Measurements from ENCODE around the gene ASPN.

ASPN gene

GRCh38 chr9:92482329-92482728 is at the start of gene ASPN:
Gene ASPN, minus strand, starts transcription at chr9:92482506.
- no peak for DNase-seq (ENCODE audit: low read depth)

- no peak for DNase-seq (ENCODE audit: low read depth)
Measured at GRCh38 chr9:92530893-92531292, 48.6 kb upstream of the ASPN start.

DNA sequence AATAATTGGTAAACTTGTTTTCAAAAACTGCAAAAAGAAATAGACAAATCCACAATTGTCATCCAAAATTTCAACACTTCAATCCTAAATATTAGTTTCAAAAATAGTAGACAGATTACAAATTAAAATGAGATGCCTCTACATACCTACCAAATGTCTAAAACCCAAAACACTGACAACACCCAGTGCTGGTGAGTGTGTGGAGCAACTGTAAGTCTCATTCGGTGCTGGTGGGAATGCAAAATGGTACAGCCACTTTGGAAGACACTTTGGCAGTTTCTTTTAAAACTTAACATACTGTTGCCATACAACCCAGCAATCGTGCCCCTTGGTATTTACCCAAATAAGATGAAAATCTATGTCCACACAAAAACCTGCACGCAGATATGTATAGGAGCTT is 46.8 kb upstream of the ASPN start:
- DNase-seq (ENCODE audit: low read depth) = no peak

GRCh38 chr9:92528522-92528849 is 46.2 kb upstream of the ASPN start:
- no peak for DNase-seq (ENCODE audit: low read depth)

DNA sequence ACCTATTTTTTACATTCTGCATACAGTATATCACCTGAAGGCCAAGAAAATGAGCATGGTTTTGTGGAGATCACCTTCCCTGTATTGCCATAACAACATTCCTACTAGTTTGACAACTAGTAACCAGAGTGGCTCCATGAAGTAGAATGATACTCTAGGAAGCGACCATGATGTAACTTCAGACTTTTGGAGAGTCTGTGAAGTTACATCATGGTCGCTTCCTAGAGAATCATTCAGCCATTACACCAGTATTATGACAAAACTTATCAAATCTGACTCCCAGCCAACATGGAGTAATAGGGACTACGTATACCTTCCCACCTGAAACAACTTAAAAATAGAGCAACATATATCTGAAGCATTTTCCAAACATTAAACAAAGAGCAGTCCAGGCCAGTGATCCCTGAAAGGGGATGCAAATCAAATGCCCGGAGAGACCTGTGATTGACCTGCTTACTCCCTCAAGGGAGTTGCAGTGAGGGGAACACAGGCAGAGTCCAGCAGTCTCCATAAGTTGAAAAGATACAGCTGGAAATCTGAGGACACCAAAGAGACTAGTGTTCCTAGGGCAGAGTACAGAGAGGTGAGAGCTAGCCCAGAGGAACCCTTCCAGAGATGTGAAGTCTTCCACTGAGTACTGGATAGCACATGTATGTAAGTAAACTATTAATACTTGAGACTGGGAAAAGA is 45.7 kb upstream of the ASPN start:
- no peak for DNase-seq (ENCODE audit: low read depth)

GRCh38 chr9:92527291-92527828 is 45.1 kb upstream of the ASPN start:
- DNase-seq (ENCODE audit: low read depth) = no peak

- no peak for DNase-seq (ENCODE audit: low read depth)
Measured at GRCh38 chr9:92525306-92525705, 43.0 kb upstream of the ASPN start.

DNA sequence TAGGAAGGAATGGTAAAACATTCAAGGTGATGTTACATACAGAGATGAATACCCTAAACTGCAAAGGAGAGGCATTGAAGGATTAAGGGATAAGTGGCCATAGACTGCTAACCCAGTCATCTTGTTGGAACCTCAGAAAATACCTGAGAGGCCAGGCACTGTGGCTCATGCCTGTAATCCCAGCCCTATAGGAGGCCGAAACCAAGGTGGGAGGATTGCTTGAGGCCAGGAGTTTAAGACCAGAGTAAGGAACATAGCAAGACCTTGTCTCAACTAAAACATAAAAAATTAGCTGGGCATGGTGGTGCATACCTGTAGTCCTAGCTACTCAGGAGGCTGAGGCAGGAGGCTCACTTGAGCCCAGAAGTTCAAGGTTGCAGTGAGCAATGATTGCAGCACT is 42.6 kb upstream of the ASPN start:
- no peak for DNase-seq (ENCODE audit: low read depth)

DNA sequence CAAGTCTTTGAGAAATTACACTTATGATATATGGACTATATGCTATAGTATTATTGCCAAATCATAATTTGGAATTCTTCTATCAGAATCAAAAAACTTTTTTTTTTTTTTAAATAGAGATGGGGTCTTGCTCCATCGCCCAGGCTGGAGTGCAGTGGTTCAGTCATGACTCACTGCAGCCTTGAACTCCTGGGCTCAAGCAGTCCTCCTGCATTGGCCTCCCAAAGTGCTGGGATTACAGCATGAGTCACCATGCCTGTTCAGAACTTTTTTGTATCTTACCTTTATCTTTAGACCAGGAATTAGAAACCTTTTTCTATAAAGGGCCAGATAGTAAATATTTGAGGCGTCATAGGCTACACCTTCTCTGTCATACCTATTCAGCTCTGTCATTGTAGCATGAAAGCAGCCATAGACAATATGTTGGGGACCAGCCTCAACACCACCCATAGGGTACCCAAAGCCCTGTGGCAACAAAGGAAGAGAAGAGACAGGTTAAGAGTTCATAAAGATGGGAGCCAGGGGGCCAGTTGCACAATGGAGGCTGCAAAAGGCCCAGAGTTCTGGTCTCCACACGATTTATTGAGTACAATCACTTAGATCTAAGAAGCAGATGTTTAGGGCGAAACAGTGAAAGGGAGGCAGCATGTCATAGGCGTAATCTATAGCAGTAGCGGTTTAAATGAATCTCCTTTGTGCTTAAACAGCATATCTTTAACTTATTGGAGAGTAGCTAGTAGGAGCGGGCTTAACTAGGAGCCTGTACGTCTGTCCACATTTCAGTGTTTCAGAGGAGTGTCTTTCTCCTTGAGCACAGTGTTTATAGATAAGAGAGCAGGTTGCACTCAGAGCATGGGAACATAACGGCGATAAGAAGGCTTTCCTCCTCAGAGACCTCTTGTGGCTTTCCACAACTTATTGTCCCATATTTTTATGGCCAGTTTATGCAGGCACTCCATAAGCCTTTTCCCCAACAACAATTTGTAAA is 41.0 kb upstream of the ASPN start:
- no peak for DNase-seq (ENCODE audit: low read depth)

GRCh38 chr9:92520837-92521236 is 38.5 kb upstream of the ASPN start:
- no peak for DNase-seq (ENCODE audit: low read depth)

DNA sequence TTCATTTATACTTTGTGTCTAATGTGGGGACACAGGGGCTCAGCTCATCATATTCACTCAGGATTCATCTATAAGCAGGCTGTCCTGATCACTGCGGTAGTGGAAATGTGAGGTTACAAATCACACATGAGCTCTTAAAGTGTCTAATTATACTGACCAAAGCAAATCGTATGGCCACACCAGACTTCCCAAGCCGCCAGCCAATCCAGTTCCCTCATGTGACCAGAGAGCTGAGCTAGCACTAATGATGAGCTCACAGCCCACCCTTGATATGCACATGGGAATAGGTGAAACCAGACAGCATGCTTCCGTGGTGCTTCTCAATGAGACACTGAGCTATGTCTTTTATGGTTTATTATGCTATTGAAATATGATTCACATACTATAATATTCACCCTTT is 35.9 kb upstream of the ASPN start:
- DNase-seq (ENCODE audit: low read depth) = no peak

DNA sequence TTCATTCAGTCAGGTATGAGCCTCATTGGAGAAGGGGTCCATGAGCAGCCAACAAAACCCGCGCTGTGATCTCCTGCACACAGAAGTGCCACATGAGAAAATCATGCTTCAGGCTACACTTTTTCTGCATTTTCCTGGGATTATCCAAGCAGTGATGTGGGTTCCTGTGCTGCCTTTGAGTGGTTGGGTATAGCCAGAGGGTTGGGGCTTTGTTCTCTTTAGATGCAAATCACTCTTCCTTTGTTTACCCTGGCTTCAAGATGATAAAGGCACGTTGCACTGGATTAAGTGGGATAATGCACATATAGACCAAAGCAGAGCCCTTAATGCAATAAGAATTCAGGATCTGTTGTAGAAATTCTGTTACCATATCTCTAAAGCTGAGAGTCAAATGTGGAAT is 34.7 kb upstream of the ASPN start:
- no peak for DNase-seq (ENCODE audit: low read depth)

GRCh38 chr9:92516521-92516920 is 34.2 kb upstream of the ASPN start:
- DNase-seq (ENCODE audit: low read depth) = no peak

- DNase-seq (ENCODE audit: low read depth) = no peak
Measured at GRCh38 chr9:92514635-92515034, 32.3 kb upstream of the ASPN start.

GRCh38 chr9:92513349-92513748 is 31.0 kb upstream of the ASPN start:
- DNase-seq (ENCODE audit: low read depth) = no peak

GRCh38 chr9:92512622-92513021 is 30.3 kb upstream of the ASPN start:
- DNase-seq (ENCODE audit: low read depth) = no peak

GRCh38 chr9:92510747-92511146 is 28.4 kb upstream of the ASPN start:
- no peak for DNase-seq (ENCODE audit: low read depth)

- DNase-seq (ENCODE audit: low read depth) = no peak
Measured at GRCh38 chr9:92509050-92509449, 26.7 kb upstream of the ASPN start.

- no peak for DNase-seq (ENCODE audit: low read depth)
Measured at GRCh38 chr9:92508018-92508820, 25.9 kb upstream of the ASPN start.

- DNase-seq (ENCODE audit: low read depth) = no peak
Measured at GRCh38 chr9:92507496-92507895, 25.2 kb upstream of the ASPN start.

- no peak for DNase-seq (ENCODE audit: low read depth)
Measured at GRCh38 chr9:92507005-92507404, 24.7 kb upstream of the ASPN start.

DNA sequence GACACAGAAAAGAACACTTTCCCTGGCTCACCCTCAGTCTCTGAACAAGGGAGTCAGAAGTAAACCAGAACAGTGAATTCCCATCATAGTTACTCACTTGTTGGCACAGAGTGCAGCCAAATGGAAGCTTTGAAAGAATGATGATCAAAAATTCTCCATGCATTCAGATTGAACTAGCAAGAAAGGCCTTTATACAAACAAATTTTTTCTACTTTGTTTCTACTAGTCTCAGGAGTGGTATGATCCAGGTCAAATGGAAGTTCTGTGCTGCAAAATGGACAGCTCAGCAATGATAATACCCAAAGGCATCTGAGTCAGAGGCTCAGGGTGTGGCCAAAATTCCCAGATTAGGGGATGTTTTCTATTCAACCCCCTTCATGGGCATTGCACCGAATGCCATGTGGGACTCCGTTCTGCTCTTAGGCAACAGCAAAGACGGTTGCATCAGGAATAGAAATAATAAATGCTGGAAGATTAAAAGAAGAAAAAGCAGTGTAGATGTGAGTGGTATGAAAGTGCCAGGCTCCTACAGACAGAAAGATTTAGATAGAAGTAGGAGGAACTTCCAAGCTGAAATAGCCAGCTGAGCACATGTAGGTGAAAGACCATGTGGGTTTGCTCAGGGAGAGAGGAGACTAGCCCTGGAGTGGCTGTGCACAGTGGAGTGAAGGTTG is 24.0 kb upstream of the ASPN start:
- no peak for DNase-seq (ENCODE audit: low read depth)
